Iris pigment epithelial cell (primary cell): Measurements from ENCODE around the gene CPXCR1.
"Not testable (repeated sequence)": the region's sequence is repeated elsewhere in the genome, so short reads cannot be mapped to it uniquely, and the experiment has no call there.

Source experiments
- DNase-seq: peaks from one replicate; pipeline ENCODE4 v3.0.0-alpha.2; 2011; ENCODE audit warnings: low read depth

The CPXCR1 gene

DNA sequence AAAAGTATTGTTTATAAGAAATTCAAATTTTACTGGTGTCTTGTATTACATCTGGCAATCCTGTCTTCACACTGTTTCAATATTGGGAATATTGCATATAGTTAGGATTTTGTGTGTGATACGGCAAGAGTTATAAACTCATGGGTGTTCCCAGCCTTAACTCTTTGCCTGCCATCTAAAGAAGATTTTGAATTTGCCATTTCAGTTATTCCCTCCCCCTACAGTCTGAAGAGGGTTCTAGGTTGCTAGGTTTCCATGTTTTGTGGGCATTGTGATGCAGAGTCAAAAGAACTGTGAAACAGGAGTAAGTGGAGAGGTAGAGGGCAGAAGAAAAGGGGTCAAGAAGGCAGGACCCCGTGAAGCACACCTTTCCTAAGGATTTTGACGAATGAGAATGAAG, at the start of gene CPXCR1:
CPXCR1 (plus strand) TSS at position 301 of the 400 bp plus-strand sequence. CDS start 6,190 bp downstream, outside the sequence.
- no peak for DNase-seq

DNA sequence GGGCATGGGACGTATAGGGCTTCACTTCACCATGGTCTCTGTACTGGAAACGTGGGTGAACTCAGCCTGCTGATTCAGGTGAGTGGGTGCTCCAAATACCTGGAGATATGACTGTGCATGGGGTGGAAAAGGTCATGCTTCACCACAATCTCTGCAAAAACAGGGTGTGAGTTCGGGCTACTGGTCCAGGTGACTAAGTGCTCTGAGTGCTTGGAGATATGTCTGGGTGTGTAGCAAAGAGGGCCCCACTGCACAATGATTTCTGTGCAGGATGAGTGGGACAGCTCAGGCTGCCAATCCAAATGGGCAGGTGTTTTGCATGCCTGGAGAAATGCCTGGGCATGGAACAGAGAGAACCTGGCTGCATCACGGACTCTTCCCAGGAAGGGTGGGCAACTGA, 11.2 kb upstream of the CPXCR1 start:
- no peak for DNase-seq

DNA sequence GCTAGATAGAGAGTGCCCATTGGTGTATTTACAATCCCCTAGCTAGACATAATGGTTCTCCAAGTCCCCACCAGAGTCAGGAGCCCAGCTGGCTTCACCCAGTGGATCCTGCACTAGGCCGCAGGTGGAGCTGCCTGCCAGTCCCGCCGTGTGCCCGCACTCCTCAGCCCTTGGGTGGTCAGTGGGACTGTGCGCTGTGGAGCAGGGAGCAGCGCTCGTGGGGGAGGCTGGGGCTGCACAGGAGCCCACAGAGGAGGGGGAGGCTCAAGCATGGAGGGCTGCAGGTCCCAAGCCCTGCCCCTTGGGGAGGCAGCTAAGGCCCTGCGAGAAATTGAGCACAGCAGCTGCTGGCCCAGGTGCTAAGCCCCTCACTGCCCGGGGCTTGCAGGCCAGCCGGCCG, 810 bp upstream of the CPXCR1 start:
- not testable (repeated sequence) for DNase-seq

DNA sequence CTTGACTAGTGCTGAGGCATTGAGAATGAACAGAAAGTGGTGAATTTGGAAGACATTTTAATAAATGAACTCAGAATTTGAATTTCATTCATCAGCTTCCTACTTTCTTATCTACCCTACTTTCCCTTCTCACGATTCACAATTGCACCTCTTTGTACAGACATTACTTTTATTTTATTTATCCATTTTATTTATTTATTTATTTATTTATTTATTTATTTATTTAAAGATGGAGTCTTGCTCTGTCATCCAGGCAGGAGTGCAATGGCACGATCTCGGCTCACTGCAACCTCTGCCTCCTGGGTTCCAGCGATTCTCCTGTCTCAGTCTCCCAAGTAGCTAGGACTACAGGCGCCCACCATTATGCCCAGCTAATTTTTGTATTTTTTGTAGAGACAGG, 5.3 kb downstream of the CPXCR1 start:
- DNase-seq: not testable (repeated sequence)

DNA sequence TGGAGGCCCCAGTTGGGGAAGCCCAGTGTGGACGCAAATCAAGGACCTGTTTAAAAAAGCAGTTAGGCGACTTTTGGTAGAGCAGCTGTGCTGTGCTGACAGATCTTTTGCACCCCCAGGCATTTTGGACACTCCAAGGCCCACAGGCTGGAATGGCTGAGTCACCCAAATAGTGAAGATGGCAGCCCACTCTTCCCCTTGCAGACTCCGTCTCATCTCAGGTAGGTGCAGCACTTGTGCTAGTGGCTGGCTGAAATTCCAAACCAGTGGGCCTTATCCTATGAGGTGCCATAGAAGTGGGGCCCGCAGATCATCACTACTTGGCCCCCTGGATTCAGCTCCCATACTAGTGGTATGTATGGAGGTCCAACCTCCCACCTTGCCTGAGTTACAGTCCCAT, 42.8 kb downstream of the CPXCR1 start:
- DNase-seq: no peak
